SH-SY5Y (cell line): Measurements from ENCODE around the gene ZCCHC17.

Experiments used
- GATA2 ChIP-seq: IDR thresholded peaks from 2 replicates; pipeline ENCODE4 v1.6.1; 2011; ENCODE audit warnings: mild to moderate bottlenecking, low read depth, low read length
- GATA3 ChIP-seq: IDR thresholded peaks from 2 replicates; pipeline ENCODE4 v1.6.1; 2011; ENCODE audit warnings: low read depth, mild to moderate bottlenecking, low read length, moderate library complexity

GRCh38 chr1:31306278-31306677 is 9.4 kb downstream of the ZCCHC17 start:
- no peak for TF ChIP-seq GATA2
- no peak for TF ChIP-seq GATA3
